IPS DF 6.9 (cell line): ENCODE measurements around the gene PTPRD.

Source experiments
- DNase-seq: peaks from one replicate; pipeline ENCODE4 v3.0.0-alpha.2; 2013; ENCODE audit warnings: low read depth, low spot score
- H3K27ac ChIP-seq: one replicate; pipeline ENCODE4 v1.5.1; 2013; ENCODE audit warnings: low read length, control low read depth
- H3K27me3 ChIP-seq: 2 replicates; pipeline ENCODE4 v1.6.1; 2013; ENCODE audit warnings: mild to moderate bottlenecking, low read length; ENCODE audit not compliant: control insufficient read depth, insufficient read depth
- H3K36me3 ChIP-seq: 2 replicates; pipeline ENCODE4 v1.6.1; 2013; ENCODE audit warnings: low read length; ENCODE audit not compliant: control insufficient read depth, insufficient read depth
- H3K4me1 ChIP-seq: 2 replicates; pipeline ENCODE4 v1.6.1; 2013; ENCODE audit warnings: low read length; ENCODE audit not compliant: control insufficient read depth, insufficient read depth
- H3K4me3 ChIP-seq: 2 replicates; pipeline ENCODE4 v1.5.1; 2013; ENCODE audit warnings: mild to moderate bottlenecking, low read length
- H3K9me3 ChIP-seq: 2 replicates; pipeline ENCODE4 v1.6.1; 2013; ENCODE audit warnings: low read length, inconsistent platforms; ENCODE audit not compliant: control insufficient read depth, insufficient read depth
- WGBS: extraction: QIAGEN DNeasy Blood & Tissue Kit; methylation state at CpG from one replicate; pipeline ENCODE4 v1.1.7; 2013; ENCODE audit warnings: mixed read lengths, missing lambda C conversion rate; ENCODE audit not compliant: insufficient read length, insufficient coverage; 5-methylcytosine and 5-hydroxymethylcytosine counted together

Gene PTPRD

DNA sequence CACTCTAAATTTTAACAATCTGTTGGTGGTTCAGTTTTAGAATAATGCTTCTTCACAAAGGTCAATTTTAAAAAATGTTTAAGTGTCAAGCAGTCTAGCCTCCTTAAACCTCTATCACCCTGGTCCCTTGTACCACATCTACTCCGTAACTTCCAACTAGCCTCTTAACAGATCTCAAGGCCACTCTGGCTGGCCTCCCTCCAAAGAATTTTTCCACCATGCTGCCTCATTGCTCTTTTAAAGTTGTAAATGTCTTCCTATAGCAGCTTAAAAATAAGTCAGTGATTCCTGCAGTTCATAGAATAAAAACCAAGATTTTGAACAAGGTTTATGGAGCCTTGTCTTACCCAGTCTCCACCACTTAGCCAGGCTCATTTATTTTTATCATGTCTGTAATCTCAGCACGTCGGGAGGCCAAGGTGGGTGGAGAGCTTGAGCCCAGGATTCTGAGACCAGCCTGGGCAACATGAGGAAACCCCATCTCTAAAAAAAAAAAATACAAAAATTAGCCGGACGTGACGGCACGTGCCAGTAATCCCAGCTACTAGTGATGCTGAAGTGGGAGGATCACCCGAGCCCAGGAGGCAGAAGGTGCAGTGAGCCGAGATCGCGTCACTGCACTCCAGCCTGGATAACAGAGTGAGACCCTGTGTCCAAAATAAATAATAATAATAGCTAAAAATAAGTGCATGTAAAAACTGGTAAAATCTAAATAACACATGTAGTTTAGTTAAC, 1888.4 kb downstream of the PTPRD start:
- H3K36me3 ChIP-seq, result no peaks in the 10 kb centered on the region
- no CpG with 5 or more reads among the region's 11 CpGs for WGBS

DNA sequence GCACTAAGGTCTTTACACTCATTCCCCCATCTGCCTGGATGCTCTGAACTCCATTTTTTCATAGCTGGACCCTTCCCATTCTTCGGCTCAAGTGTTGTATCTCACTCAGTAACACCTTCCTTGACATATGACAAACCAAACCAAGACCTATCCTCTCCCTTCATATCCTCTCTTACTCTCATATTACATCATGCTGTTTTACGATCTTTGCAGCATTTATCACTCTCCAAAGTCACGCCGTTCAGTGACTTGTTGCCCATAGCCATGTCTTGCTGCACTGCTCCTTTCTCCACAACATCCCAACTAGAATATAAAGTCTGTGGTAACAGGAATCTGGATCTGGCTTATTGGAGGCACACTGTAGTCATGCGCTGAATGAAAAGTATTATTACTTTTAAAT, 1889.6 kb downstream of the PTPRD start:
- no peaks in the 10 kb centered on the region for H3K9me3 ChIP-seq
- no peak for DNase-seq
- no peaks in the 10 kb centered on the region for H3K4me1 ChIP-seq
- WGBS, result 100% methylated on average over 1 of the region's 5 CpGs
- no peak overlapping the region for H3K4me3 ChIP-seq
- no peaks in the 10 kb centered on the region for H3K27me3 ChIP-seq
- H3K36me3 ChIP-seq, result no peaks in the 10 kb centered on the region
- H3K27ac ChIP-seq, result no peak overlapping the region

More for the DNA sequence above, 1888.4 kb downstream of the PTPRD start:
- Histone ChIP-seq H3K4me1 (no peaks in the 10 kb centered on the region), H3K27ac (no peak overlapping the region), H3K9me3 (no peaks in the 10 kb centered on the region), H3K4me3 (no peak overlapping the region), H3K27me3 (no peaks in the 10 kb centered on the region)
- no peak for DNase-seq

DNA sequence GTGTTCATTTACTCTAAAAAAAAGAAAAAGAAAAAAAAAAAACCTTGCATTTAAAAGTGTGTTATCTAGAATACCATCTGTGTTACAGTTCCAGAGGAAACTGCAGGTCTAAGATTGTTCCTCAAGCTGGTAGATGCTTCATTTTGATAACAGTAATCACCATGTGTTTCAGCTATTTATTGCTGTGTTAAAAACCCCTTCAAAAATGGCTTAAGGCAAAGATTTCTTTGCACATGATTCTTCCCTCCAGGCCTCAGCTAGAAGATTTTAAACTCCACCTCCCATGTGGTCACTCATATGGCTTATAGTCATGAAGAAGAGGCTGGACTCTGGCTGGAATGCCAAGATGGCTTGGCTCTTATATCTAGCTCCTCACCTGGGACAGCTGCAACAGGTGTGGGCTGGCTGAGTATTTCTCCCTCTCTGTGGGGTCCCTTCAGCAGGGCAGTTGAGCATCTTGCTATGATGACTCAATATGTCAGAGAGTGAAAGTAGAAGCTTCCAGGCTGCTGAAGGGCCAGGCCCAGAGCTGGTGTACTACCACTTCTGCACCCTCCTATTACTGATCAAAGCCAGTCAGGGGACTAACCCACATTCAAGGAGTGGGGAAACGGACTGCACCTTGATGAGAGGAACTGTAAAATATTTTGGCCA, 1892.8 kb downstream of the PTPRD start:
- Histone ChIP-seq H3K36me3 (no peaks in the 10 kb centered on the region), H3K4me1 (no peaks in the 10 kb centered on the region; the same call in 1 of the 2 replicates), H3K4me3 (no peak overlapping the region), H3K27me3 (no peaks in the 10 kb centered on the region), H3K9me3 (no peaks in the 10 kb centered on the region), H3K27ac (no peak overlapping the region)
- no peak for DNase-seq
- WGBS, result no CpG with 5 or more reads among the region's 1 CpG

DNA sequence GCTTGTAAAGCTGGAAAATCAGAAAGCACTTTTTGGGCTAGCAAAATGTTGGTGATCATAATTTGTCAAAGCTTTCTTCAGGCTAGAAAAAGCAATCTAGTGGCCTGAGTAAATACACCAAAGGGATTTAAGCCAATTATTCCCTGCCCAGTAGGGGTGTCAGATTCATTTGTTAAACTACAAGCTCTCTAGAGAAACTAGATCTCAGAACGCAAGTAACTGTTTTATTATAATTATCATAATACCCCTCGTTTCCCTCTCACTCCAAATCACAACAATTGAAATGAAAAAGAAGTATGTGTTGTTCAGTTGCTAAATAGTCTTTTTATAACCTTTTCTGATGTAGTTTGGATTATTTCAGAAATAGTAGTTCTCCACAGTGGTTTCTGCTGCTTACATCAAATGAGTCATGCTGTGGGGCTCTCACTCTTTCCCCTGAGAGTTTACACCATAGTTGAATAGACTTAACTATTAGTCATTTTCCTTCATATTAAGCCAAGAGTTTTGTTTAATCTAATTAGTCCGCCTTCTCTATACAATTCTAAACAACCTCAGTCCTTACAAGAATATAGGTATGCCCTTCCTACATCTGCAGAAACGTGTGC, 1894.6 kb downstream of the PTPRD start:
- no peak overlapping the region for H3K27ac ChIP-seq
- DNase-seq, result no peak
- WGBS, result no CpG with 5 or more reads among the region's 4 CpGs

DNA sequence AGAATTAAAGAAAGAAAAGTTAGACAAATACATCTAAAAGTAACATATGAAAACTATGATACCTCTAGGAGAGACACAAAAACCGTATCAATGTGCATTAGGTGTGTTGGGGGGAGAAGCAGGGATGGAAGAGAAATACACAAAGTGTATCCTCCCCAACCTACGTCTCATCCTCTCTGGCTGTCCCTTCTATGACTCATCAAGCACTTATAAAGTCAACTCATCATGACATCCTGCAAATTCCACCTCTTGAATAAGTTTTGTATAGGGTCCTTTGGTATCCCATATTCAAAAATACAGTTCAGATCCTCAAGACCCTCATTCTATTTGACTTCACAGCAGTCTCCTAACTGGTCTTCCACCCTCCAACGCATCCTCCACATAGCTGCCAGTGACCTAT, 1895.7 kb downstream of the PTPRD start:
- H3K9me3 ChIP-seq, result no peaks in the 10 kb centered on the region
- no peak overlapping the region for H3K27ac ChIP-seq
- WGBS, result no CpG with 5 or more reads among the region's 3 CpGs
- no peaks in the 10 kb centered on the region for H3K36me3 ChIP-seq
- no peaks in the 10 kb centered on the region; the same call in 1 of the 2 replicates for H3K4me1 ChIP-seq
- H3K4me3 ChIP-seq, result no peak overlapping the region
- H3K27me3 ChIP-seq, result no peaks in the 10 kb centered on the region
- DNase-seq, result no peak

More for the DNA sequence above, 1894.6 kb downstream of the PTPRD start:
- Histone ChIP-seq H3K9me3 (no peaks in the 10 kb centered on the region), H3K4me1 (no peaks in the 10 kb centered on the region; the same call in 1 of the 2 replicates), H3K4me3 (no peak overlapping the region), H3K27me3 (no peaks in the 10 kb centered on the region), H3K36me3 (no peaks in the 10 kb centered on the region)

DNA sequence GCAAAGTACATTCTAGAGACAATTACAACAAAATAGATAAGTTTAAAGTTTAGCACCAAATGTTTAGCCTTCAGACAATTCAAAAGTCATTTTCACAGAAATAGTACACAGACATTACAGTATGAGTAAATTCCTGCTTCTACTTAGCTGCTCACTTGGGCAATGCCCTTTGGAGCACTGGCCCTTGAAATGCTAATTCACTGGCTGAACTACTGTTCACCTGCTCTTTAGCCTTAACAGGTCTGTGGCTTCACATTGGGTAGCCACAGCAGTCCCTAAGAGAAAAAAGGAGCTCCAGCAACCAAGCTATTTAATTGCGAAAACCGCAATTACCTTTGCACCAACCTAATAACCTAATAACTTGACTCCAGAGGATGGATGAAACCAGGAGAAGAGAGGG, 1897.0 kb downstream of the PTPRD start:
- Histone ChIP-seq H3K27ac (no peak overlapping the region), H3K27me3 (no peaks in the 10 kb centered on the region), H3K36me3 (no peaks in the 10 kb centered on the region), H3K9me3 (no peaks in the 10 kb centered on the region), H3K4me3 (no peak overlapping the region), H3K4me1 (no peaks in the 10 kb centered on the region; the same call in 1 of the 2 replicates)
- DNase-seq, result no peak
- WGBS, result no CpG with 5 or more reads among the region's 2 CpGs

DNA sequence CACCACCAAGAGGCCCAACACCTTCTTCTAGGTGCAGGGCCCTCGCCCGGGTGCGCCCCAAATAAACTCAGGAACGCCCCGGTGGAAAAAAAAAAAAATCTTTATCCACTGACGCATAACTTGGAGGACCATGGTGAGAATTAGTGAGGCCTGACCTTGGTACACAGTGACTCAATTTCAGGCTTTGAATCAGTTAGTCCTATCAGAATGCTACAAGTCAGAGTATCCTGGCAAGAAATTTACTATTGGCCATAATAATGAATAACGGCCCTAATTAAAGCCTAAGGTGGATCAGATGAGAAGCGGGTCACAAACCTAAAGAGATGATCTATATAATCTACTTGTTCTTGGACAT, 1899.0 kb downstream of the PTPRD start:
- Histone ChIP-seq H3K4me1 (no peaks in the 10 kb centered on the region; the same call in 1 of the 2 replicates), H3K27ac (no peak overlapping the region), H3K27me3 (no peaks in the 10 kb centered on the region), H3K9me3 (no peaks in the 10 kb centered on the region), H3K36me3 (no peaks in the 10 kb centered on the region), H3K4me3 (no peak overlapping the region)
- no CpG with 5 or more reads among the region's 8 CpGs for WGBS
- no peak for DNase-seq

DNA sequence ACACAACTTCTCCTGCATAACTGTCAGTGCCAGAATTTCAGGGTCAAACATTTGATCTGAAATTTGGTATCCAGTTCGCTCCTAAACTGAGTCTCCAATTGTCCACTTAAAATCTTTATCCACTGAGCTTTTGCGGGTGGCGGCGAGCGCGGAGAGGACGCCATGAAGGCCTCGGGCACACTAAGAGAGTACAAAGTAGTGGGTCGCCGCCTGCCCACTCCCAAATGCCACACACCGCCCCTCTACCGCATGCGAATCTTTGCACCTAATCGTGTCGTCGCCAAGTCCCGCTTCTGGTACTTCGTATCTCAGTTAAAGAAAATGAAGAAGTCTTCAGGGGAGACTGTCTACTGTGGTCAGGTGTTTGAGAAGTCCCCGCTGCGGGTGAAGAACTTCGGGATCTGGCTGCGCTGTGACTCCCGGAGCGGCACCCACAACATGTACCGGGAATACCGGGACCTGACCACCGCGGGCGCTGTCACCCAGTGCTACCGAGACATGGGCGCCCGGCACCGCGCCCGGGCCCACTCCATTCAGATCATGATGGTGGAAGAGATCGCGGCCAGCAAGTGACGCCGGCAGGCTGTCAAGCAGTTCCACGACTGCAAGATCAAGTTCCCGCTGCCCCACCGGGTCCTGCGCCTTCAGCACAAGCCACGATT, 1899.5 kb downstream of the PTPRD start:
- Histone ChIP-seq H3K36me3 (no peaks in the 10 kb centered on the region), H3K4me3 (no peak overlapping the region), H3K27me3 (no peaks in the 10 kb centered on the region), H3K27ac (no peak overlapping the region), H3K9me3 (no peaks in the 10 kb centered on the region), H3K4me1 (no peaks in the 10 kb centered on the region; the same call in 1 of the 2 replicates)
- no CpG with 5 or more reads among the region's 44 CpGs for WGBS
- no peak for DNase-seq

DNA sequence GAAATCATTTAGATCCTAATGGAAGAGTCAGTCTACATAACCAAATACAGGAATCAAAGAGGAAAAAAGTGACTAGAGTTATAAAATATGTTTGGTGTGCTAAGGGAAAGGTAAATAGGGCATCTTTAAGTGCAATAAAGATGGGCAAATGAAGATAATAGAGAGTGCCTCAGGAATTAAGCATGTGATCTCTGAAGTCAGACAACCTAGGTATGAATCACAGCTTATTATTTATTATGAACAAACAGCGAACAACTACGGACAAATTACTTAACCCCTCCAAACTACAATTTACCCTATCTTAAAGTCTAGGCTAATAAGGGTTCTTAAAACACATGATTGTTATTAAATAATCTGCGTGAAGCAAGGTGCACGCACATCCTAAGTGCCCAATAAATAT, 1903.1 kb downstream of the PTPRD start:
- no peak for DNase-seq
- 100% methylated on average over 2 of the region's 4 CpGs for WGBS
- no peaks in the 10 kb centered on the region for H3K36me3 ChIP-seq

DNA sequence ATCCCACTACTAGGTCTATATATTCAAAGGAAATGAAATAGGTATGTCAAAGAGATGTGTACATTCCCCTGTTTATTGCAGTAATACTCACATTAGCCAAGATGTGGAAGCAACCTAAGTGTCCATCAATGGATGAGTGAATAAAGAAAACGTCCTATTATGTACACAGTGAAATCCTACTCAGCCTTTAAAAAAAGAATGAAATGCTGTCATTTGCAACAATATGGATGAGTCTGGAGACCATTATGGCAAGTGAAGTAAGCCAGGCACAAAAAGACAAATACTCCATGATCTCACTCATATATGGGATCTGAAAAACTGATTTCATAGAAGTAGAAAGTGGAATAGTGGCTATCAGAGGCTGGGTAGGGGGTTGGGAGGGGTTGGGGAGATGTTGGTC, 1904.1 kb downstream of the PTPRD start:
- DNase-seq, result no peak
- no CpG with 5 or more reads among the region's 1 CpG for WGBS
- Histone ChIP-seq H3K27ac (no peak overlapping the region), H3K27me3 (no peaks in the 10 kb centered on the region), H3K4me1 (peaks cover 2% of the 10 kb centered on the region; the same call in 1 of the 2 replicates), H3K36me3 (no peaks in the 10 kb centered on the region), H3K4me3 (no peak overlapping the region), H3K9me3 (no peaks in the 10 kb centered on the region)

More for the DNA sequence above, 1903.1 kb downstream of the PTPRD start:
- no peak overlapping the region for H3K27ac ChIP-seq
- no peaks in the 10 kb centered on the region for H3K9me3 ChIP-seq
- H3K4me1 ChIP-seq, result peaks cover 2% of the 10 kb centered on the region; the same call in 1 of the 2 replicates
- no peaks in the 10 kb centered on the region for H3K27me3 ChIP-seq
- H3K4me3 ChIP-seq, result no peak overlapping the region
